NCI-H1048 (cell line): Measurements from ENCODE around the gene SMIM38.

Experiments
- DNase-seq: peaks from one replicate; lab custom pipeline; 2025; lab: John Stamatoyannopoulos, UW

SMIM38 gene

DNA sequence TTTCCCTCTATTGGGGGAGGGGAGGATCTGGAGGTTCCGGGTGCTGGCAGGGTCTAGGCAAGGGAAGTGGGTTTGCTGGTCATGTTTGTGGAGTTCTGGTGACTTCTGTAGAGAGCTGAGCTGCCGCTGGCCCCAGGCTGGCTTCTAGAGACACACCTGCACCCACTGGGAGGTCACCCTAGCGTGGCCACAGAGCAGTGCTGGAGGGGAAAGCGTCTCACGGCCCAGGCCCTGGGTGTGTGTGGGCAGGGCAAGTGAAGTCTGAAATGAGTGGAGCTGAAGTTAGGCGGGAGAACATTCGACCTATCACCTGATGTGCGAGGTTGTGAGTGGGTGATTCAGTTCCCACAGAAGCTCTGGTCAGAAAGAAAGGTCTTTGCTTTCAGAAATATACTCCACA is 27.9 kb downstream of the SMIM38 start:
- DNase-seq, result no peak

GRCh38 chr11:69186316-69187260 is 30.9 kb downstream of the SMIM38 start:
- no peak for DNase-seq

- DNase-seq, result no peak
These were observed 31.9 kb downstream of the SMIM38 start for GRCh38 chr11:69187540-69188065.

- no peak for DNase-seq
These were observed 33.3 kb downstream of the SMIM38 start for GRCh38 chr11:69189059-69189458.

DNA sequence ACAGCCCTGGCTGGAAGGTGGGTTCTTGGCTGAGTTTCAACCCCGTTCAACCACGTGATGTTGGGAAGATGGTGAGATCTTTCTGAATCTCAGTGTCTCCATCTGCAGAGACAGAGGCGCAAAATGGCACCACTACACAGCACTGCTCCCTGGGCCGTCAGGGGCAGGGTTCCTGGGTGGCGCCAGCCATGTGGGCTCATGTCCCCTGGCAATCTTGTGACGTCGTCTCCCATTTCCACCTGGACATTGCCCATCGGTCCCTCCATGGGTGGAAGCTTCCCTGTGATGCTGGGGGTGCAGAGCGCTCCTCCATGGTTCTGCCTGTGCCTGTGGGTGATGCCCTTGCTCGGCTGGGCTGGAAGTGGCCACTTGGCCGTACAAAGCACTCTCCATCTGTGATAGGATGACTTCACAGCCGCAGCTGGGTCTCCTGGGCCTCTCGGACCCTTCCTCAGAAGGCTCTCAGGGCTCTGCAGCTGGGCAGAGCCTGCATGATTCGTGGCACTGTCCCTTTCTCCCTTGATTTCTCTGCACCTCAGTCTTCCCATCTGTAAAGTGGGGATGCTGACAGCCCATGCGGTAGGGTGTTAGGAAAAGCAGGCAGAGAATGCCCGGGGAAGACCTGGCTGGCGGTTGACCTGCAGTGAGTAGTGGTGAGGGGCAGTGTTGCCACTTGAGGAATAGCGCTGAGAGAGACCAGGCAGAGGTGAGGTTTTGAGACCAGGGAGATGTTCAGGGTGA is 35.2 kb downstream of the SMIM38 start:
- DNase-seq, result no peak

GRCh38 chr11:69192301-69192721 is 36.6 kb downstream of the SMIM38 start:
- DNase-seq, result no peak

- no peak for DNase-seq
These were observed 37.4 kb downstream of the SMIM38 start for GRCh38 chr11:69193151-69193550.

DNA sequence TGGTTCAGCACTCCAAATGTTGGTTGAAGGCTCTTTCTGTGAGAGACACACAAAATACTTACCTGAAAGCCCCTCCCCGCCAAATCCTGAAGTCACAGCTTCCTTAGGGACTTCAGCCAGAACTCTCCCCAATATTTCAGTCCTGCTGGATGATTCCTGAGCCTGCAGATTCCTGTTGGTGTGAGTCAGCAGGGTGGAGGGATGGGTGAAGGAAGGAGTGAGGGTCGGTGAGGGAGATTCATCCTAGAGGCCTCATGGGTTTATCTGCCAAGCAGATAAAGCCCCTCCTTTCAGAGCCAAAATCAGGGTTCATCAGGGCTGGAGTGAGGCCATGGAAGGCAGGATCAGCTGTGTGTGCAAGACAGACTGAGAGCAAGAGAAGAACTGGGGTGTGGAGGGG is 37.9 kb downstream of the SMIM38 start:
- DNase-seq, result no peak

DNA sequence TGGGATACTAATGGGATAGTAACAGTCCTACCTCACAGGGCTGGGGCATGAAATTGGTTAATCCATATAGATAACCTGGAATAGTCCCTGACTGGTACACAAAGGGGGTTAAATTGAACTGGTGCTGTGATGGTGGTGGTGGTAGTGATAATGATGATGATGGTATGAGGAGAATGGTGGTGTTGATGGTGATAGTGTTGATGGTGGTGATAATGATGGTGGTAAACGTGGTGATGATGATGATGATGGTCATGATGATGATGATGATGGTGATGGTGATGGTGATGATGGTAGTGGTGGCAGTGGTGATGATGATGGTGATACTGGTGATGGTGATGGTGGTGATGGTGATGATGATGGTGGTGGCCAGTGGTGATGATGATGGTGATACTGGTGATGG is 38.7 kb downstream of the SMIM38 start:
- no peak for DNase-seq

- DNase-seq, result no peak
These were observed 39.2 kb downstream of the SMIM38 start for GRCh38 chr11:69194956-69195355.

GRCh38 chr11:69195824-69196782 is 40.4 kb downstream of the SMIM38 start:
- DNase-seq, result no peak

DNA sequence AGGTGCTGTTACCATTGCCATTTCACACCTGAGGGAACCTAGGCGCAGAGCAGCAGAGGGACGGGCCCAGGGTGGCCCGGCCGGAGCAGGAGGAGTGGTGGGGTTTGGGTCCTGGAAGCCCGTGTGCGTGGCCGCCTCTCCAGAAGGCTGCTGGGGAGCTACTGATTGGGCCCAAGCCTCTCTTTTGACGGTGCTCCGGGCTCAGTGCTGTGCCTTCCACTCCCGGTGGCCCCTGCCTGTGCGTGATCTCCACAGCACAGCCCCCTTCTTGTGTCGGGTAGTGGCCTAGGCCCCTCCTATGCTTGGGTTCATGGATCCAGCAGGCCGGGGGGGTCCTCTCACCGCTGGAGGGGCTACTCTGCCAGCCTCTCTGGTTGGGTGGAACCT is 41.0 kb downstream of the SMIM38 start:
- DNase-seq, result no peak

DNA sequence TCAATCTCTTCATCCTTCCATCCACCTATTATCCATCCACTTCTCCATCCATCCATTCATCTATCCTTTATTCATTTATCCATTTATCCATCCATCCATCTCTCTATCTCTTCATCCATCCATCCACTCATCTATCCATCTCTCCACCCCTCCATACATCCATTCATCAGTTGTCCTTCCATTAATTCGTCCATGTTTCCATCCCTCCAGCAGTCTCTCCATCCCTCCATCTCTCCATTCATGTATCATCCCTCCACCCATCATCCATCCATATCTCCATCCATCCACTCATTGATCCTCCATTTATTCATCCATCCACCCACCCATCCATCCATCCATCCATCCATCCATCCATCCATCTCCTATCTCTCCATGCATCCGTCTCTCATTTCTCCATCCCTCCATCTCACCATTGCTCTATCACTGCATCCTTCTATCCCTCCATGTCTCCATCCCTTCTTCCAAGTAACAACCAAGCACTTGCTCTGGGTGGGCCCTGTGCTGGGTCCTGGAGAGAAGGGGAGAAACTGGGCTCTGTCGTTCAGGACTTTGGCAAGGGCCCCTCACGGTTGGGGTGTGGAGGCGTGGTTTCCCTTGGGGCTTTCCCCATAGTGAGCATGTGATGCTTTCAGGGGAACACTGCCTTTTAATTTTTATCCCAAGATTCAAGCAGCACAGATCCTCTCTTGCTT is 43.3 kb downstream of the SMIM38 start:
- no peak for DNase-seq

DNA sequence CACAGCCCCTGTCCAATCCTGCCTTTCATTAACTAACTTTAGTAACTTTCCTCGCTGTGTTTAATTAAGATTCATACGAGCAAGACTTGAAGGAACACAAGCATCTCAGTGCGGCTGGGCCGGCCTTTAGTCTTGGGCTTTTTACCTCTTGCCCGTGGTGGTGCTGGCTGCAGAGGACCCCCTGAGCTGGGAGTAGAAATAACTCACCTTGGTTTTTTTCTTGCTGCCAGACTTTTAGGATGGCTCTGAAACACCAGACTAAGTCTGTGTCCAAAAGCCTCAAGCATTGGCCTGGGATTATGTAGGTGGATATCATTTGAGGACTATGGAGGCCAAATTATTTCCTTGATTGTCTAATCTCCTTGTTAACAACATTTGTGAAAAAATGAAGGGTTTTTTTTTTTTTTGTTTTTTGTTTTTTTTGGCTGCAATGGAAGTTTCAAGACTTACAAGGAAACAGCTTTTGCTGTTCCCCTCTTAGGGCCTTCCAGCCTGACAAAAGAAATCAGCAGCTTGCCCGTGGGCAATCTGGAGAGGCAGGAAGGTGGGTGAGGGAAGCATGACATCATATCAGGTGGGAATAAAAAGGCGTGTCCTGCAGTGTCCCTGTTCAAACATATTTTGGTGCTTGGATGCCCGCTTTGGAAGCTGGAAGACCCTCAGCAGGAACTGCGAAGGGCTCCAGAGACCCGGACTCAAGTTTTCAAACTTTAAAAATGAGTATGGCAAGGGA is 44.0 kb downstream of the SMIM38 start:
- no peak for DNase-seq

DNA sequence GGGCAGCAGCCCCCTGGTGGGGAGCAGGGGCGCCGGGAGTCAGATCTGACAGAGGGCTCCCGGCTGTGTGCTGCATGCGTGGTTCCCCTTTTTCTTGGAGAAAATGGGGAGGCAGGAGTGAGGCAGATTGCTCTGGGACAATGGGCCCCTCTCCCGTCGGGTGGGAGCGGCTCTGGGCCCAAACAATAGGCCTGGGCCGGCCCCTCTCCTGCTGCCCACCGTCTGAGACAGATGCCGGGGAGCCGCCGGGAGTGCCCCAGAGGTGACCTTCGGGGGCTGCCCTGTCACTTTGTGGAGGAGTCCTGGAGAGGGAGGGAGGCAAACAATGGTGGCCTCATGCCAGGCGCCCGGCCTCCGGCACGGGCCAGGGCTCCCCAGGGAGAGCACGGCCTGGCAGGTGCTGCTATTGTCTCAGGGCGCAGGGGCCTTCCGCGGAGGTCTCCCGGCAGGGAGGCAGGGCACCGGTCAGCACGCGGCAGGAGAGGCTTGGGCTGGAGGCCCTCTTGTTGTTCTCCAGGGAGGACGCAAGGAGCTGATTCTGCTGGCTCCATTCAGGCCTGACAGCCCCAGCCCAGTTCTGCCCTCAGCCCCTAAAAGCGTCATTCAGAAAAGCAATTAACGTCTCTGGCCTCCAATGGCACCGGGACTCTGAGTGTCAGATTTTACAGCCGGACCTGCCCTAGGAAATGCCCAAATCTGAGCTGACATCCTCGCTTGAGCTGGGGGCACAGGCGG is 44.8 kb downstream of the SMIM38 start:
- no peak for DNase-seq

DNA sequence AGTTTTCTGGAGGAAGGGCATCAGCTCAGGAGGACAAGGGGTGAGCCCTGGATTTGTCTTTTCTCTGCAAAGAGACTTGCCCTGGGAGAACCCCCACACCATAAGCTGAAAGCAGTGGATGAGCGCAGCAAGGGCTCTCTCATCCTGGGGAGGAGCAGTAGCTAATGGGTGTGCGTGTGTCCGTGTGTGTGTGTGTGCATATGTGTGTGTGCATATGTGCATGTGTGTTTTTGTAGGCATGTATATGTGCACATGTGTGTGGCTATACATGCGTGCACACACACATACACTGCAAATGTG is 45.3 kb downstream of the SMIM38 start:
- DNase-seq, result no peak

DNA sequence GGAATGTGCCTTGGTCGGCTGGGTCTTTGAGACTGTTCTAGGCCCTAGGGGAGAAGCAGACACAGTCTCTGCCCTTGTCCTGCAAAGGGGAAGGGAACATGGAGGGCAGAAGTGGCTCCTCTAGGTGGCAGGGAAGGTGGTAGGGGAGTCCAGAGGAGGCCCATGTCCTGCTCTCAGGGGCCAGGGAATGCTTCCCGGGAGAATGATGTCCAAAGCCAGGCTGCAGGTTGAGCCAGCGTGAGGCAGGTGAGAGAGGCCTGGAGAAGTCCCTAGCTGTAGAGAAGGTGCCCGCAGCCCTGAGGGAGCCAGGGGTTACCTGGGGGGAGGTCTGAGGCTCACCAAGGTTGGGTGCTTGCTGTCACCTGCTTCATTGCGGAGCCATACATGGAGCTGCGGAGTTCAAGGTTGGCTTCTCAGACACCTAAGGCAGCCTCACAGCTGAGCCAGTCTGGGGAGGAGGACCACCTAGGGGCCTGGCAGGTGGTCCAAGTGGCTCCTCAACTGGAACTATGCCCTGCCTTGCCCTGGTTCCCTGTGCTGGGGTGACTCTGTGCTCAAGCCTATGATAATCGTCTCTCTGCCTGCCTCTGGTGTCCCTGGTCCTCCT is 46.1 kb downstream of the SMIM38 start:
- no peak for DNase-seq

- no peak for DNase-seq
These were observed 46.9 kb downstream of the SMIM38 start for GRCh38 chr11:69202511-69203221.

GRCh38 chr11:69203381-69203780 is 47.6 kb downstream of the SMIM38 start:
- DNase-seq, result no peak
